ENCODE measurements around the gene KLHDC7A. TPM values are rescaled to one million over a fixed set of nuclear protein-coding genes. Genes with fewer than 3 reads are reported as not detected.

The KLHDC7A gene
- total and polyA plus RNA-seq, 2 donors, result 0.05 to 0.14 TPM

- Histone ChIP-seq H3K4me3 (ENCODE audit: low read length in 2 of 2) (no peak overlapping the region), H3K9me3 (ENCODE audit: control insufficient read depth in 2 of 2, insufficient read depth in 1 of 2, low read length in 1 of 2) (peaks cover 0 to 4% of the 10 kb centered on the region in 2 donors), H3K27ac (ENCODE audit: low read depth in 1 of 2, low read length in 1 of 2) (no peak overlapping the region), H3K4me1 (ENCODE audit: control insufficient read depth in 2 of 2, insufficient read depth in 2 of 2, low read length in 2 of 2) (no peaks in the 10 kb centered on the region), H3K27me3 (ENCODE audit: control insufficient read depth in 2 of 2, insufficient read depth in 1 of 2, low read length in 1 of 2) (no peaks in the 10 kb centered on the region), H3K36me3 (ENCODE audit: control insufficient read depth in 2 of 2, insufficient read depth in 2 of 2, low read length in 1 of 2) (no peaks in the 10 kb centered on the region)
- 74% methylated on average over 9 of the region's 9 CpGs for WGBS
- no peak for DNase-seq (ENCODE audit: low read depth in 6 of 9, low spot score in 9 of 9)
Measured at GRCh38 chr1:18512883-18513282, 32.2 kb downstream of the KLHDC7A start.

GRCh38 chr1:18513995-18514394, 33.3 kb downstream of the KLHDC7A start:
- Histone ChIP-seq H3K9me3 (ENCODE audit: control insufficient read depth in 2 of 2, insufficient read depth in 1 of 2, low read length in 1 of 2) (peaks cover 0 to 4% of the 10 kb centered on the region in 2 donors), H3K4me1 (ENCODE audit: control insufficient read depth in 2 of 2, insufficient read depth in 2 of 2, low read length in 2 of 2) (no peaks in the 10 kb centered on the region), H3K27ac (ENCODE audit: low read depth in 1 of 2, low read length in 1 of 2) (no peak overlapping the region), H3K27me3 (ENCODE audit: control insufficient read depth in 2 of 2, insufficient read depth in 1 of 2, low read length in 1 of 2) (no peaks in the 10 kb centered on the region), H3K36me3 (ENCODE audit: control insufficient read depth in 2 of 2, insufficient read depth in 2 of 2, low read length in 1 of 2) (no peaks in the 10 kb centered on the region), H3K4me3 (ENCODE audit: low read length in 2 of 2) (no peak overlapping the region)
- WGBS, result 85% methylated on average over 1 of the region's 1 CpG
- DNase-seq (ENCODE audit: low read depth in 6 of 9, low spot score in 9 of 9), result no peak

GRCh38 chr1:18515120-18515667, 34.5 kb downstream of the KLHDC7A start:
- Histone ChIP-seq H3K27me3 (ENCODE audit: control insufficient read depth in 2 of 2, insufficient read depth in 1 of 2, low read length in 1 of 2) (no peaks in the 10 kb centered on the region), H3K27ac (ENCODE audit: low read depth in 1 of 2, low read length in 1 of 2) (no peak overlapping the region), H3K36me3 (ENCODE audit: control insufficient read depth in 2 of 2, insufficient read depth in 2 of 2, low read length in 1 of 2) (no peaks in the 10 kb centered on the region), H3K9me3 (ENCODE audit: control insufficient read depth in 2 of 2, insufficient read depth in 1 of 2, low read length in 1 of 2) (peaks cover 0 to 4% of the 10 kb centered on the region in 2 donors), H3K4me3 (ENCODE audit: low read length in 2 of 2) (no peak overlapping the region), H3K4me1 (ENCODE audit: control insufficient read depth in 2 of 2, insufficient read depth in 2 of 2, low read length in 2 of 2) (no peaks in the 10 kb centered on the region)
- 76% methylated on average over 1 of the region's 1 CpG for WGBS
- DNase-seq (ENCODE audit: low read depth in 6 of 9, low spot score in 9 of 9), result no peak

GRCh38 chr1:18516473-18516872, 35.7 kb downstream of the KLHDC7A start:
- Histone ChIP-seq H3K4me1 (ENCODE audit: control insufficient read depth in 2 of 2, insufficient read depth in 2 of 2, low read length in 2 of 2) (no peaks in the 10 kb centered on the region), H3K27me3 (ENCODE audit: control insufficient read depth in 2 of 2, insufficient read depth in 1 of 2, low read length in 1 of 2) (no peaks in the 10 kb centered on the region), H3K36me3 (ENCODE audit: control insufficient read depth in 2 of 2, insufficient read depth in 2 of 2, low read length in 1 of 2) (no peaks in the 10 kb centered on the region), H3K4me3 (ENCODE audit: low read length in 2 of 2) (no peak overlapping the region), H3K9me3 (ENCODE audit: control insufficient read depth in 2 of 2, insufficient read depth in 1 of 2, low read length in 1 of 2) (peaks cover 0 to 4% of the 10 kb centered on the region in 2 donors), H3K27ac (ENCODE audit: low read depth in 1 of 2, low read length in 1 of 2) (no peak overlapping the region)
- WGBS, result 86% methylated on average over 1 of the region's 1 CpG
- no peak for DNase-seq (ENCODE audit: low read depth in 6 of 9, low spot score in 9 of 9)

GRCh38 chr1:18526436-18527275, 45.9 kb downstream of the KLHDC7A start:
- H3K4me1 ChIP-seq (ENCODE audit: control insufficient read depth in 2 of 2, insufficient read depth in 2 of 2, low read length in 2 of 2), result no peaks in the 10 kb centered on the region
- H3K36me3 ChIP-seq (ENCODE audit: control insufficient read depth in 2 of 2, insufficient read depth in 2 of 2, low read length in 1 of 2), result no peaks in the 10 kb centered on the region
- DNase-seq (ENCODE audit: low read depth in 6 of 9, low spot score in 9 of 9), result no peak
- H3K9me3 ChIP-seq (ENCODE audit: control insufficient read depth in 2 of 2, insufficient read depth in 1 of 2, low read length in 1 of 2), result no peaks in the 10 kb centered on the region
- WGBS, result 87% methylated on average over 6 of the region's 6 CpGs
- no peak overlapping the region for H3K4me3 ChIP-seq (ENCODE audit: low read length in 2 of 2)
- H3K27me3 ChIP-seq (ENCODE audit: control insufficient read depth in 2 of 2, insufficient read depth in 1 of 2, low read length in 1 of 2), result no peaks in the 10 kb centered on the region
- H3K27ac ChIP-seq (ENCODE audit: low read depth in 1 of 2, low read length in 1 of 2), result no peak overlapping the region

- DNase-seq (ENCODE audit: low read depth in 6 of 9, low spot score in 9 of 9), result no peak
- 82% methylated on average over 4 of the region's 4 CpGs for WGBS
- Histone ChIP-seq H3K36me3 (ENCODE audit: control insufficient read depth in 2 of 2, insufficient read depth in 2 of 2, low read length in 1 of 2) (no peaks in the 10 kb centered on the region), H3K27me3 (ENCODE audit: control insufficient read depth in 2 of 2, insufficient read depth in 1 of 2, low read length in 1 of 2) (no peaks in the 10 kb centered on the region), H3K9me3 (ENCODE audit: control insufficient read depth in 2 of 2, insufficient read depth in 1 of 2, low read length in 1 of 2) (no peaks in the 10 kb centered on the region), H3K4me3 (ENCODE audit: low read length in 2 of 2) (no peak overlapping the region), H3K4me1 (ENCODE audit: control insufficient read depth in 2 of 2, insufficient read depth in 2 of 2, low read length in 2 of 2) (no peaks in the 10 kb centered on the region), H3K27ac (ENCODE audit: low read depth in 1 of 2, low read length in 1 of 2) (no peak overlapping the region)
Measured at GRCh38 chr1:18527514-18527913, 46.8 kb downstream of the KLHDC7A start.

- H3K27me3 ChIP-seq (ENCODE audit: control insufficient read depth in 2 of 2, insufficient read depth in 1 of 2, low read length in 1 of 2), result no peaks in the 10 kb centered on the region
- H3K36me3 ChIP-seq (ENCODE audit: control insufficient read depth in 2 of 2, insufficient read depth in 2 of 2, low read length in 1 of 2), result no peaks in the 10 kb centered on the region
- no peak overlapping the region for H3K4me3 ChIP-seq (ENCODE audit: low read length in 2 of 2)
- H3K27ac ChIP-seq (ENCODE audit: low read depth in 1 of 2, low read length in 1 of 2), result no peak overlapping the region
- 87% methylated on average over 5 of the region's 5 CpGs for WGBS
- H3K9me3 ChIP-seq (ENCODE audit: control insufficient read depth in 2 of 2, insufficient read depth in 1 of 2, low read length in 1 of 2), result no peaks in the 10 kb centered on the region
- no peaks in the 10 kb centered on the region for H3K4me1 ChIP-seq (ENCODE audit: control insufficient read depth in 2 of 2, insufficient read depth in 2 of 2, low read length in 2 of 2)
- DNase-seq (ENCODE audit: low read depth in 6 of 9, low spot score in 9 of 9), result no peak
Measured at GRCh38 chr1:18527921-18528320, 47.2 kb downstream of the KLHDC7A start.

GRCh38 chr1:18528616-18529015, 47.9 kb downstream of the KLHDC7A start:
- Histone ChIP-seq H3K4me1 (ENCODE audit: control insufficient read depth in 2 of 2, insufficient read depth in 2 of 2, low read length in 2 of 2) (no peaks in the 10 kb centered on the region), H3K4me3 (ENCODE audit: low read length in 2 of 2) (no peak overlapping the region), H3K27me3 (ENCODE audit: control insufficient read depth in 2 of 2, insufficient read depth in 1 of 2, low read length in 1 of 2) (no peaks in the 10 kb centered on the region), H3K36me3 (ENCODE audit: control insufficient read depth in 2 of 2, insufficient read depth in 2 of 2, low read length in 1 of 2) (no peaks in the 10 kb centered on the region), H3K27ac (ENCODE audit: low read depth in 1 of 2, low read length in 1 of 2) (no peak overlapping the region), H3K9me3 (ENCODE audit: control insufficient read depth in 2 of 2, insufficient read depth in 1 of 2, low read length in 1 of 2) (no peaks in the 10 kb centered on the region)
- WGBS, result 91% methylated on average over 2 of the region's 2 CpGs
- no peak for DNase-seq (ENCODE audit: low read depth in 6 of 9, low spot score in 9 of 9)

GRCh38 chr1:18529714-18530113, 49.0 kb downstream of the KLHDC7A start:
- H3K27me3 ChIP-seq (ENCODE audit: control insufficient read depth in 2 of 2, insufficient read depth in 1 of 2, low read length in 1 of 2), result no peaks in the 10 kb centered on the region
- no peak overlapping the region for H3K27ac ChIP-seq (ENCODE audit: low read depth in 1 of 2, low read length in 1 of 2)
- H3K9me3 ChIP-seq (ENCODE audit: control insufficient read depth in 2 of 2, insufficient read depth in 1 of 2, low read length in 1 of 2), result no peaks in the 10 kb centered on the region
- no peak overlapping the region for H3K4me3 ChIP-seq (ENCODE audit: low read length in 2 of 2)
- H3K36me3 ChIP-seq (ENCODE audit: control insufficient read depth in 2 of 2, insufficient read depth in 2 of 2, low read length in 1 of 2), result no peaks in the 10 kb centered on the region
- DNase-seq (ENCODE audit: low read depth in 6 of 9, low spot score in 9 of 9), result no peak
- no peaks in the 10 kb centered on the region for H3K4me1 ChIP-seq (ENCODE audit: control insufficient read depth in 2 of 2, insufficient read depth in 2 of 2, low read length in 2 of 2)
- 87% methylated on average over 4 of the region's 4 CpGs for WGBS

Data from thymus (tissue), 11 donors.